Right atrium auricular region (tissue), 2 donors: ENCODE data around the gene PSRC1. TPM values are rescaled to one million over a fixed set of nuclear protein-coding genes. Genes with fewer than 3 reads are reported as not detected.
A peak's percentile ranks its signal among the peaks of the same experiment; 100 is the strongest.

Experiments
- DNase-seq: peaks from one replicate; pipeline ENCODE4 v3.0.0-alpha.2; 2019; ENCODE audit warnings: low spot score
- H3K27ac ChIP-seq, 2 donors: fragments of 200-600 bp; sonication (generic); 1 replicate in 1 of 2; 2 replicates in 1 of 2; pipeline ENCODE4 v1.5.1; 2016 to 2019
- H3K27me3 ChIP-seq, 2 donors: fragments of 200-600 bp; sonication (generic); one replicate each; pipeline versions ENCODE4 v1.5.1 to v1.6.0; 2017 to 2019
- H3K36me3 ChIP-seq: fragments of 200-600 bp; sonication (generic); one replicate; pipeline ENCODE4 v1.5.1; 2016
- H3K4me1 ChIP-seq, 2 donors: fragments of 200-600 bp; sonication (generic); one replicate each; pipeline versions ENCODE4 v1.5.1 to v1.6.0; 2017 to 2019
- H3K4me3 ChIP-seq, 2 donors: fragments of 200-600 bp; sonication (generic); 1 replicate in 1 of 2; 2 replicates in 1 of 2; pipeline ENCODE4 v1.5.1; 2017 to 2019; ENCODE audit warnings: mild to moderate bottlenecking in 1 of 2, moderate library complexity in 1 of 2
- H3K9me3 ChIP-seq, 2 donors: fragments of 200-600 bp; sonication (generic); one replicate each; pipeline ENCODE4 v1.5.1; 2019
- total RNA-seq, 2 donors: library from RNA; depleted of rRNA; stranded (reverse); fragments of >200 nt; gene quantifications; one replicate each; pipeline ENCODE4 v1.1.0, GENCODE V29; 2016
- TF ChIP-seq, protein P1 (sequence below), 2 donors: fragments of 200-600 bp; sonication (generic); IDR thresholded peaks; one replicate each; pipeline ENCODE4 v1.5.1; 2019; ENCODE audit warnings: antibody characterized with exemption in 2 of 2

The PSRC1 gene
- total RNA-seq, 2 donors from 2014 or later, result 2.2 to 2.4 TPM

DNA sequence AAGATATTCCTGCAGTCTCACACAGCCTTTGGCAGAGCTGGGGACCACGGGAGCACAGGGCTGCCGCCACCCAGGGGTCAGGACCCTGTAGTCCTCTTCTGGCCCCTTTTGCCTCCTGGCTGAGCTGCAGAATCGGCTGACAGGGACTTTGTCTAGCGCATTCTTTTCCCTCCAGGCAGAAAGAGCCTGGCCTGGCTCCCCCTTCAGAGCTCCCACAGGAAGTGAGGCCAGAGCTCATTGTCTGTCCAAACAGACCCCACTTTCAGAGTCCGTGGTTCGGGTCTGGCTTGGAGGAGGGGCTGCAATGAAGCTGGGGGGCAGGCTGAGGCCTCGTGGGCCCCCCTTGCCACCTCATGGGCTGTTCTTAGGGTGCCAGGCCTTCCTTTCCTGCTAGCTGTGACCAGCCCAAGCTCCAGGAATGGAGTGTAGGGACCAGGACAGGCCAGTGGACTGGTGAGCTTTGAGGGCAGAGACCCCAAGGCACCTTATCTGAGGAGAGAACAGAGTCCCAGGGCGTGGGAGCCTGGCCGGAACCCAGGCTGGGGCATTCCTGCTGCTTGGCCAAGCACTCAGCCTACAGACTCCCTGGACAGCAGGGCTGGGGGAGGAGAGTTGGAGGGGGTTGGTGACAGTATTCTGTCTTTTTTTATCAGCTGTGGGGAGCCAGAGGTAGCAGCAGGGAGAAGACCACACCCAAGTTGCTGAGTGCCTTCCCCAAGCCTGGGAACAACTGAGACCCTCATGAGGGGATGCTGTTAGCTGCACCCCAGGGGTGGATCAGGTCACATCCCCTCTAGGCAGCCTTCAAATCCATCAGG lies 28.9 kb downstream of the PSRC1 start:
- Histone ChIP-seq H3K4me1 (peaks cover 0 to 48% of the 10 kb centered on the region in 2 donors), H3K27me3 (no peaks in the 10 kb centered on the region), H3K9me3 (no peaks in the 10 kb centered on the region), H3K27ac (peak overlapping the region; percentile 88 to 94), H3K36me3 (peaks cover 6% of the 10 kb centered on the region), H3K4me3 (no peak overlapping the region)
- DNase-seq, result no peak
- TF ChIP-seq, protein P1, sequence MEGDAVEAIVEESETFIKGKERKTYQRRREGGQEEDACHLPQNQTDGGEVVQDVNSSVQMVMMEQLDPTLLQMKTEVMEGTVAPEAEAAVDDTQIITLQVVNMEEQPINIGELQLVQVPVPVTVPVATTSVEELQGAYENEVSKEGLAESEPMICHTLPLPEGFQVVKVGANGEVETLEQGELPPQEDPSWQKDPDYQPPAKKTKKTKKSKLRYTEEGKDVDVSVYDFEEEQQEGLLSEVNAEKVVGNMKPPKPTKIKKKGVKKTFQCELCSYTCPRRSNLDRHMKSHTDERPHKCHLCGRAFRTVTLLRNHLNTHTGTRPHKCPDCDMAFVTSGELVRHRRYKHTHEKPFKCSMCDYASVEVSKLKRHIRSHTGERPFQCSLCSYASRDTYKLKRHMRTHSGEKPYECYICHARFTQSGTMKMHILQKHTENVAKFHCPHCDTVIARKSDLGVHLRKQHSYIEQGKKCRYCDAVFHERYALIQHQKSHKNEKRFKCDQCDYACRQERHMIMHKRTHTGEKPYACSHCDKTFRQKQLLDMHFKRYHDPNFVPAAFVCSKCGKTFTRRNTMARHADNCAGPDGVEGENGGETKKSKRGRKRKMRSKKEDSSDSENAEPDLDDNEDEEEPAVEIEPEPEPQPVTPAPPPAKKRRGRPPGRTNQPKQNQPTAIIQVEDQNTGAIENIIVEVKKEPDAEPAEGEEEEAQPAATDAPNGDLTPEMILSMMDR (IDR thresholded peaks at IDR 0.05), result no peak

DNA sequence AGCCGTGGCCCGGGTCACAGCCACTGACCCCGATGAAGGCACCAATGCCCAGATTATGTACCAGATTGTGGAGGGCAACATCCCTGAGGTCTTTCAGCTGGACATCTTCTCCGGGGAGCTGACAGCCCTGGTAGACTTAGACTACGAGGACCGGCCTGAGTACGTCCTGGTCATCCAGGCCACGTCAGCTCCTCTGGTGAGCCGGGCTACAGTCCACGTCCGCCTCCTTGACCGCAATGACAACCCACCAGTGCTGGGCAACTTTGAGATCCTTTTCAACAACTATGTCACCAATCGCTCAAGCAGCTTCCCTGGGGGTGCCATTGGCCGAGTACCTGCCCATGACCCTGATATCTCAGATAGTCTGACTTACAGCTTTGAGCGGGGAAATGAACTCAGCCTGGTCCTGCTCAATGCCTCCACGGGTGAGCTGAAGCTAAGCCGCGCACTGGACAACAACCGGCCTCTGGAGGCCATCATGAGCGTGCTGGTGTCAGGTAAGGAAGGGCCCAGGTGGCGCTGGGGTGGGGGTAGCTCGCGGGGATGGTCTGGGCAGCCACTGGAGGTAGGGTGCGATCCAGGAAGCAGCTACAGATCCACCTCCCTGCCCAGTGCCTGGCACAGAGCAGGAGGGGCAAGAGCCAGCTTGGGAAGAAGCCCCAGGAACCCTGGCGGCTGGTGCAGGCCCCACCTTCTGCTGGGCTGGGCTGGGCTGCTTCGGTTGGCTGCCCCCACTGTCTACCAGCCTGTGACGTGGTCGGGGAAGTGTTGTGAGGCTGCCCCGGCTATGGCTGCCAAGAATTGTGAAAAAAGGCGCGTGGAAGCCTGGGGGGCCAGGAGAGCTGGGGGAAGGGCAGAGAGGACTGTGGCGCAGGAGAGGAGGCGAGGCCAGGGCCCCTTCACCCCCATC lies 29.8 kb downstream of the PSRC1 start:
- DNase-seq, result no peak
- TF ChIP-seq, protein P1 (IDR thresholded peaks at IDR 0.05), result no peak
- H3K27me3 ChIP-seq, result no peaks in the 10 kb centered on the region
- H3K4me3 ChIP-seq, result no peak overlapping the region
- H3K36me3 ChIP-seq, result no peaks in the 10 kb centered on the region
- H3K9me3 ChIP-seq, result no peaks in the 10 kb centered on the region
- H3K4me1 ChIP-seq, result peaks cover 0 to 51% of the 10 kb centered on the region in 2 donors
- peak overlapping the region; percentile 88 to 94 for H3K27ac ChIP-seq

DNA sequence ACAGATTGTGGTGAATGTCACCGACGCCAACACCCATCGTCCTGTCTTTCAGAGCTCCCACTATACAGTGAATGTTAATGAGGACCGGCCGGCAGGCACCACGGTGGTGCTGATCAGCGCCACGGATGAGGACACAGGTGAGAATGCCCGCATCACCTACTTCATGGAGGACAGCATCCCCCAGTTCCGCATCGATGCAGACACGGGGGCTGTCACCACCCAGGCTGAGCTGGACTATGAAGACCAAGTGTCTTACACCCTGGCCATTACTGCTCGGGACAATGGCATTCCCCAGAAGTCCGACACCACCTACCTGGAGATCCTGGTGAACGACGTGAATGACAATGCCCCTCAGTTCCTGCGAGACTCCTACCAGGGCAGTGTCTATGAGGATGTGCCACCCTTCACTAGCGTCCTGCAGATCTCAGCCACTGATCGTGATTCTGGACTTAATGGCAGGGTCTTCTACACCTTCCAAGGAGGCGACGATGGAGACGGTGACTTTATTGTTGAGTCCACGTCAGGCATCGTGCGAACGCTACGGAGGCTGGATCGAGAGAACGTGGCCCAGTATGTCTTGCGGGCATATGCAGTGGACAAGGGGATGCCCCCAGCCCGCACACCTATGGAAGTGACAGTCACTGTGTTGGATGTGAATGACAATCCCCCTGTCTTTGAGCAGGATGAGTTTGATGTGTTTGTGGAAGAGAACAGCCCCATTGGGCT lies 30.6 kb downstream of the PSRC1 start:
- no peak for DNase-seq
- TF ChIP-seq, protein P1 (IDR thresholded peaks at IDR 0.05), result no peak
- H3K27me3 ChIP-seq, result no peaks in the 10 kb centered on the region
- no peak overlapping the region for H3K4me3 ChIP-seq
- H3K36me3 ChIP-seq, result no peaks in the 10 kb centered on the region
- peaks cover 0 to 51% of the 10 kb centered on the region in 2 donors for H3K4me1 ChIP-seq
- no peak overlapping the region for H3K27ac ChIP-seq
- H3K9me3 ChIP-seq, result no peaks in the 10 kb centered on the region

DNA sequence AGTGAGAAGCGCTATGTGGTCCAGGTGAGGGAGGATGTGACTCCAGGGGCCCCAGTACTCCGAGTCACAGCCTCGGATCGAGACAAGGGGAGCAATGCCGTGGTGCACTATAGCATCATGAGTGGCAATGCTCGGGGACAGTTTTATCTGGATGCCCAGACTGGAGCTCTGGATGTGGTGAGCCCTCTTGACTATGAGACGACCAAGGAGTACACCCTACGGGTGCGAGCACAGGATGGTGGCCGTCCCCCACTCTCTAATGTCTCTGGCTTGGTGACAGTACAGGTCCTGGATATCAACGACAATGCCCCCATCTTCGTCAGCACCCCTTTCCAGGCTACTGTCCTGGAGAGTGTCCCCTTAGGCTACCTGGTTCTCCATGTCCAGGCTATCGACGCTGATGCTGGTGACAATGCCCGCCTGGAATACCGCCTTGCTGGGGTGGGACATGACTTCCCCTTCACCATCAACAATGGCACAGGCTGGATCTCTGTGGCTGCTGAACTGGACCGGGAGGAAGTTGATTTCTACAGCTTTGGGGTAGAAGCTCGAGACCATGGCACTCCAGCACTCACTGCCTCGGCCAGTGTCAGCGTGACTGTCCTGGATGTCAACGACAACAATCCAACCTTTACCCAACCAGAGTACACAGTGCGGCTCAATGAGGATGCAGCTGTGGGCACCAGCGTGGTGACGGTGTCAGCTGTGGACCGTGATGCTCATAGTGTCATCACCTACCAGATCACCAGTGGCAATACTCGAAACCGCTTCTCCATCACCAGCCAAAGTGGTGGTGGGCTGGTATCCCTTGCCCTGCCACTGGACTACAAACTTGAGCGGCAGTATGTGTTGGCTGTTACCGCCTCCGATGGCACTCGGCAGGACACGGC lies 31.4 kb downstream of the PSRC1 start:
- TF ChIP-seq, protein P1 (IDR thresholded peaks at IDR 0.05), result no peak
- H3K36me3 ChIP-seq, result no peaks in the 10 kb centered on the region
- DNase-seq, result no peak
- H3K9me3 ChIP-seq, result no peaks in the 10 kb centered on the region
- no peak overlapping the region for H3K4me3 ChIP-seq
- no peaks in the 10 kb centered on the region for H3K27me3 ChIP-seq
- H3K4me1 ChIP-seq, result peaks cover 0 to 51% of the 10 kb centered on the region in 2 donors
- H3K27ac ChIP-seq, result no peak overlapping the region
